SK-N-MC (cell line): ENCODE results near the gene PARP9.

Experiments used
- EZH2 ChIP-seq: fragments of 200-600 bp; sonication (generic); IDR thresholded peaks from one replicate; pipeline ENCODE4 v1.6.1; 2017; ENCODE audit warnings: antibody characterized with exemption
- POLR2AphosphoS5 ChIP-seq: IDR thresholded peaks from 2 replicates; pipeline ENCODE4 v1.6.1; 2012; ENCODE audit warnings: mild to moderate bottlenecking, low read depth, low read length, borderline replicate concordance

GRCh38 chr3:122513386-122514122 is 50.5 kb downstream of the PARP9 start:
- no peak for TF ChIP-seq POLR2AphosphoS5
- no peak for TF ChIP-seq EZH2
